Skeletal muscle tissue (tissue), 4 donors: ENCODE data around the gene ZNF768. TPM values are rescaled to one million over a fixed set of nuclear protein-coding genes. Genes with fewer than 3 reads are reported as not detected.
"Not testable (repeated sequence)": the region's sequence is repeated elsewhere in the genome, so short reads cannot be mapped to it uniquely, and the experiment has no call there.

Experiments used
- H3K27ac ChIP-seq: one replicate; pipeline ENCODE4 v1.7.0; 2013; ENCODE audit warnings: mild to moderate bottlenecking, low read depth, low read length, inconsistent platforms
- H3K27me3 ChIP-seq, 3 donors: one replicate each; pipeline ENCODE4 v1.7.0; 2013; ENCODE audit warnings: low read length in 3 of 3; ENCODE audit not compliant: control insufficient read depth in 3 of 3, insufficient read depth in 3 of 3
- H3K36me3 ChIP-seq, 3 donors: one replicate each; pipeline ENCODE4 v1.7.0; 2013; ENCODE audit warnings: low read length in 3 of 3; ENCODE audit not compliant: control insufficient read depth in 3 of 3, insufficient read depth in 3 of 3
- H3K4me1 ChIP-seq, 3 donors: one replicate each; pipeline ENCODE4 v1.7.0; 2013; ENCODE audit warnings: low read length in 3 of 3, mild to moderate bottlenecking in 3 of 3; ENCODE audit not compliant: control insufficient read depth in 3 of 3, insufficient read depth in 3 of 3
- H3K4me3 ChIP-seq, 3 donors: one replicate each; pipeline ENCODE4 v1.7.0; 2013; ENCODE audit warnings: low read length in 3 of 3
- H3K9ac ChIP-seq, 3 donors: one replicate each; pipeline ENCODE4 v1.7.0; 2013; ENCODE audit warnings: low read length in 3 of 3, mild to moderate bottlenecking in 3 of 3, moderate library complexity in 2 of 3, low read depth in 1 of 3
- H3K9me3 ChIP-seq, 3 donors: one replicate each; pipeline ENCODE4 v1.7.0; 2013; ENCODE audit warnings: low read length in 3 of 3; ENCODE audit not compliant: control insufficient read depth in 3 of 3
- total RNA-seq: library from RNA; depleted of rRNA; stranded (reverse); fragments of >200 nt; gene quantifications from one replicate; pipeline ENCODE4 v1.2.3, GENCODE V29; 2014
- donor health status: Osteomylitis.

Gene ZNF768
- total RNA-seq, 1 donor from 2014 or later, result 23.5 TPM

DNA sequence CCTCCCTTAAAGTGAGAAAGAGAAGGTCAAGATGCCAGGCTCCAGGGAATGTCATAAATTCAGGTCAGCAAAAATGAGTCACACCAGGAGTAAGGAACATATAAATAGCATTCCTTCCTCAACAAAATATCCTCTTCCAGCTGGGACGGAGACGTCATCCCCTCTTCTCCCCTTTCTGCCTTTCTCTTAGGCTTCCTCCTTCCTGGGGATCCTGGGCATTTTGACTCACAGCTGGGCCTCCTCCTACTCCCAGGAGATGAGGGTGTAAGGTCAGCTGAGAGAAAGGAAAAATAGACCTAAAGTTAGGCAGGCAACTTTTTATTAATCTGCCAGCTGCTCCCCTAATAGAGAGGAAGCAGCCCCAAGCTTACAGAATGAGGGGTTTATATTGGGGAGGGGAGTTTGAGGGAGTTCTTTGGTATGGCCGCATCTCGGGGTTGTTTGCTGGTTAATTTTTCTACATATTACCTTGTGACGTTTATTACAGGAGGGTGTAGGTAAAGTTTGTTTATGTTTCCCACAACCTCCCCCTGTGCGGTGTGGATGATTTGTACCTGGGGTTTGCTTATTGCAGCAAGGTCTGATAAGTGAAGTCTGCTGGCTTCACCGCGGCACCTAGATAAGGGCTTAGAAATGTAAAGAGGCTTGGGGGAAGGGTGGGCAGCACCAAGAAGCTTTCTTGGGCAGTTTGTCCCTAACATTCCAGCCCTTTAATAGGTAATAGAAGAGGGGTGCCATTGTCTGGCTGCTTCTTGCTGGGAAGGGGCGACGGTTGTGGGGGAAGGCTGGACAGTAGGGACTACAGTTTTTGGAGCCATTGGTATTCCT, 15.3 kb upstream of the ZNF768 start:
- Histone ChIP-seq H3K9ac (no peak overlapping the region), H3K36me3 (no peaks in the 10 kb centered on the region), H3K27ac (no peak overlapping the region), H3K27me3 (no peaks in the 10 kb centered on the region), H3K4me3 (no peak overlapping the region), H3K9me3 (no peaks in the 10 kb centered on the region), H3K4me1 (peaks cover 0 to 4% (median 0%) of the 10 kb centered on the region in 3 donors)

DNA sequence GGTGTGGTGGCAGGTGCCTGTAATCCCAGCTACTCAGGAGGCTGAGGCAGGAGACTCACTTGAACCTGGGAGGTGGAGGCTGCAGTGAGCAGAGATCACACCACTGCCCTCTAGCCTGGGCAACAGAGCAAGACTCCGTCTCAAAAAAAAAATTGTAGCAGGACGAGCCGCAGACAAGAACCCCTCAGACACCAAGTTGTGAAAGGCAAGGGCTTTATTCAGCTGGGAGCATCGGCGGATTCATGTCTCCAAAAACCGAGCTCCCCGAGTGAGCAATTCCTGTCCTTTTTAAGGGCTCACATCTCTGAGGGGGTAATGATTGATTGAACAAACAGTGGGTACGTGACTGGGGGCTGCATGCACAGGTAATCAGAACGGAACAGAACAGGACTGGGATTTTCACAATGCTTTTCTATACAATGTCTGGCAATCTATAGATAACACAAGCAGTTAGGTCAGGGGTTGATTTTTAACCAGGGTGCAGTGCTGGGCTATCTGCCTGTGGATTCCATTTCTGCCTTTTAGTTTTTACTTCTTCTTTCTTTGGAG, 14.6 kb upstream of the ZNF768 start:
- H3K4me1 ChIP-seq, H3K9me3 ChIP-seq, H3K27me3 ChIP-seq, H3K4me3 ChIP-seq, H3K27ac ChIP-seq, H3K36me3 ChIP-seq, H3K9ac ChIP-seq: not testable (repeated sequence)

DNA sequence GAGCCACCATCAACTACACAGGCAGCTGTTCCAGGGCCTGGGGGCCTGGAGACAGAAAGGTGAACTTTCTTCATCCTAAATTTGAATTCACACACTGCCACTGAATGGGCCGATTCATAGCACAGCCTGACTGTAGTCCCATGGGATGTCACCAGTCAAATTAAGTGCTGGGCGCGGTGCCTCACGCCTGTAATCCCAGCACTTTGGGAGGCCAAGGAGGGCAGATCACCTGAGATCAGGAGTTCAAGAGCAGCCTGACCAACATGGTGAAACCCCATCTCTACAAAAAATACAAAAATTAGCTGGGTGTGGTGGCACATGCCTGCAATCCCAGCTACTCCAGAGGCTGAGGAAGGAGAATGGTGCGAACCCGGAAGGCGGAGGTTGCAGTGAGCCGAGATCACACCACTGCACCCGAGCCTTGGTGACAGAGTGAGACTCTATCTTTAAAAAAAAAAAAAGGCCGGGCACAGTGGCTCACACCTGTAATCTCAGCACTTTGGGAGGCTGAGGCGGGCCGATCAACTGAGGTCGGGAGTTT, 13.7 kb upstream of the ZNF768 start:
- H3K36me3 ChIP-seq, H3K27ac ChIP-seq, H3K9ac ChIP-seq, H3K9me3 ChIP-seq, H3K27me3 ChIP-seq, H3K4me3 ChIP-seq: not testable (repeated sequence)
- H3K4me1 ChIP-seq, result peaks cover 10 to 14% (median 10%) of the 10 kb centered on the region in 3 donors

DNA sequence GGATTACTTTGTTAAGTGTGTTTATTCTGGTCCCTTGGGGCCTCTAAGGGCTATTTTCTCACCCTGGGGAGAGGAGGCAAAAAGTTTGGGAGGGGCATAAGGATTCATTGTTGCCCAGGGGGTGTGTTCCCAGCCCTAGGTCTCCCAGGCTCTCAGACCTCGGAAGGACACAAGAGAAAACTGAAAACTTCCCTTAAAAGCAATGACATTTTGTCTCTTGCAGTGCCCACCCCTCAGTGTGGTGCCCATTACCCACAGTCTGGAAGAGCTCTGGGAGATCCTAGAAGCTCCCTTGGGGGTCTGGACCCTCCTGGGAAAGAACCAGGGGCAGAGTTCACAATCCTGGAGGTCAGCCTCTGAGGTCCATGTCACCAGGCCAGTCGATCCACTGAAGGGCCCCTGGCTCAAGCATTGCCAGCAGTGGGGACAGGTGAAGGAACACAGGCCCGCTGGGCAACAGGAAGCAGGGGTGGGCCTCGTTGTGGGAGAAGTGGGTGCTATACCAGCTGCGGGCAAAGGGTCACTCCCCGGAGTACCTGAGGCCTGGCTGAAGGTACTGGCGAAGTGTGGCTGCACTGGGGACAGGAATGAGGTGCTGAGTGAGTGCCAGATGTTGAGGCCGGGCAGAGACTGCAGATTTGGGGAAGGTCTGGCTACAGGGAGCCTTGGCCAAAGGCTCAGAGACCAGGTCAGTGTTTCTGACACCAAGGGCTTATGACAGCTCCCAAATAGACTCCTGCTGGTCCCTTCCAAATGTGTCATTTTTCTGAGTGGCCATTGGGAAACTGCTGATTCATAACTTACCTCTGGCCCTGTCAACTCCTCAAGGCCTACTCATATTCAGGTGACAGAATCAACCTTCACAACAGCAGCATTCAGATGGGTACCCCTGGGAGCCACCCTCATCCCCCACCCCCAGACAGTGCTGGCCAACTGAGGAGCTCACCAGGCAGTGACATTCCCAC, 12.9 kb upstream of the ZNF768 start:
- Histone ChIP-seq H3K27ac (no peak overlapping the region), H3K36me3 (no peaks in the 10 kb centered on the region), H3K4me1 (peaks cover 10 to 14% (median 11%) of the 10 kb centered on the region in 3 donors), H3K9me3 (no peaks in the 10 kb centered on the region), H3K4me3 (no peak overlapping the region), H3K27me3 (no peaks in the 10 kb centered on the region), H3K9ac (peak overlapping the region in 1 of 3 donors; percentile 25)

DNA sequence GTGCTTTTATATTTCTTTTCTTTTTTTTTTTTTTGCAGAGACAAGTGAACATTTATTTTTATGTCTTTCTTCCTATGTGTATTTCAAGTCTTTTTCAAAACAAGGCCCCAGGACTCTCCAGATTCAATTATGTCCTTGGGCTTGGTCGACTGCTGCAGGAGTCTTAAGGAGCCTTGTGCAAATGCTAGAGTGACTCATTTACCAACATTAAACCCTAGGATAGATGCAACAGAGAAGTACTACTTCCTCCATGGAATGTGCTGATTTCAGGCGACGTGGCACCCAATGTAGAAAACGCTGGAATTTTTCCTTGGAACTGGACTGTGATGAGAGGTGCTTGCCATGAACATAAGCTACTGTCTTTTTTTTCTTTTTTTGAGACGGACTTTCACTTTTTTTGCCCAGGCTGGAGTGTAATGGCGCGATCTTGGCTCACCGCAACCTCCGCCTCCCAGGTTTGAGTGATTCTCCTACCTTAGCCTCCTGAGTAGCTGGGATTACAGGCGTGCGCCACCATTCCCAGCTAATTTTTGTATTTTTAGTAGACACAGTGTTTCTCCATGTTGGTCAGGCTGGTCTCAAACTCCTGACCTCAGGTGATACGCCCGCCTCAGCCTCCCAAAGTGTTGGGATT, 10.1 kb upstream of the ZNF768 start:
- not testable (repeated sequence) for H3K9me3 ChIP-seq, H3K27me3 ChIP-seq, H3K9ac ChIP-seq, H3K4me3 ChIP-seq
- H3K36me3 ChIP-seq, result peaks cover 6 to 13% (median 9%) of the 10 kb centered on the region in 3 donors
- H3K4me1 ChIP-seq, result peaks cover 20 to 27% (median 22%) of the 10 kb centered on the region in 3 donors
- H3K27ac ChIP-seq, result peak overlapping the region; percentile 91

DNA sequence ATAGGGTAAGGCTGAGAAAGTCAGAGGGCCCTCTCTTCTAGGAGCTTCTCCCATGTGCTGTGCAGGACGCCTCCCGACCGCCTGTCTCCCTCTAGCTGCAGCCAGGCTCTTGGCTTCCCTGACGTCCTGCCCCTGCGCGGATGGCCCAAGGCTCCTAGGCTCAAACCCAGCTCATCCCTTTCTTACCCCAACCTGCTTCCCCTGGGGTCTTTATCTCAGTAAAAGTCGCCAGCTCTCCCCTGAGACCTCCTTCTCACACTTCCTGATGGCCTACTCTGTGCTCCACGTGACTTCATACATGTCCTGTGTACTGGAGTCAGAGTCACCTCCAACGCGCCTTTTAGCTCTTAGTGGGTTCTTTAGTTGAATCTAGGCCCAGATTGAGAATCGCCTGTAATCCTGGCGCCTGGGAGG, 9.4 kb upstream of the ZNF768 start:
- H3K27ac ChIP-seq, result peak overlapping the region; percentile 91
- peaks cover 13 to 17% (median 13%) of the 10 kb centered on the region in 3 donors for H3K36me3 ChIP-seq

DNA sequence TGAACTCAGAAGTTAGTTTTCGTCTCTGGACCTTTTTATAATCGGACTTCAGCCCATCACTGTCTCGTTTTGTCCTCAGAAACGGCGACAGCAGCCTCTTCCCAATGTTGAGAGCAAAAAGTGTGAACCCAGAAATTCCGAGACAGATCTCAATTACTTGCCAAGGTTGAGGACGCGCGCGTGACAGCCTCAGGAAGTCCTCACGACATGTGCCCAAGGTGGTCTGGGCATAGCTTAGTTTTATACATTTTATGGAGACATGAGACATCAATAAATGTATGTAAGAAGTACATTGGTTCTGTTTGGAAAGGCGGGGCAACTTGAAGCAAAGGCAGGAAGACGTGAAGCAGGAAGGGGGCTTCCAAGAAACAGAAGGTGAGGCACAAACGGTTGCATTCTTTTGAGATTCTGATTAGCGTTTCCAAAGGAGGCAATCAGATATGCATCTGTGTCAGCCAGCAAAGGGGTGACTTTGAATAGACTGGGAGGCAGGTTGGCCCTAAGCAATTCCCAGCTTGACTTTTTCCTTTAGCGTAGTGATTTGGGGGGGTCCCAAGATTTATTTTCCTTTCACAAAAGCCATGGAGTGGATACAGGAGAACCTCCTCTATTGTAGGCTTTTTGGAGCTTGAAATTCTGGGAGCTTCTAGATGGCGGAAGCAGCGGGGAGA, 8.9 kb upstream of the ZNF768 start:
- Histone ChIP-seq H3K27ac (peak overlapping the region; percentile 91), H3K9me3 (no peaks in the 10 kb centered on the region), H3K4me3 (peak overlapping the region; percentile 80 to 95 (median 95)), H3K36me3 (peaks cover 17 to 20% (median 18%) of the 10 kb centered on the region in 3 donors), H3K27me3 (no peaks in the 10 kb centered on the region), H3K4me1 (peaks cover 20 to 30% (median 22%) of the 10 kb centered on the region in 3 donors), H3K9ac (peak overlapping the region; percentile 92 to 96 (median 93))

More for the DNA sequence above, 9.4 kb upstream of the ZNF768 start:
- H3K27me3 ChIP-seq, result no peaks in the 10 kb centered on the region
- peak overlapping the region; percentile 92 to 96 (median 93) for H3K9ac ChIP-seq
- H3K4me1 ChIP-seq, result peaks cover 20 to 27% (median 22%) of the 10 kb centered on the region in 3 donors
- no peaks in the 10 kb centered on the region for H3K9me3 ChIP-seq
- peak overlapping the region; percentile 80 to 95 (median 95) for H3K4me3 ChIP-seq

DNA sequence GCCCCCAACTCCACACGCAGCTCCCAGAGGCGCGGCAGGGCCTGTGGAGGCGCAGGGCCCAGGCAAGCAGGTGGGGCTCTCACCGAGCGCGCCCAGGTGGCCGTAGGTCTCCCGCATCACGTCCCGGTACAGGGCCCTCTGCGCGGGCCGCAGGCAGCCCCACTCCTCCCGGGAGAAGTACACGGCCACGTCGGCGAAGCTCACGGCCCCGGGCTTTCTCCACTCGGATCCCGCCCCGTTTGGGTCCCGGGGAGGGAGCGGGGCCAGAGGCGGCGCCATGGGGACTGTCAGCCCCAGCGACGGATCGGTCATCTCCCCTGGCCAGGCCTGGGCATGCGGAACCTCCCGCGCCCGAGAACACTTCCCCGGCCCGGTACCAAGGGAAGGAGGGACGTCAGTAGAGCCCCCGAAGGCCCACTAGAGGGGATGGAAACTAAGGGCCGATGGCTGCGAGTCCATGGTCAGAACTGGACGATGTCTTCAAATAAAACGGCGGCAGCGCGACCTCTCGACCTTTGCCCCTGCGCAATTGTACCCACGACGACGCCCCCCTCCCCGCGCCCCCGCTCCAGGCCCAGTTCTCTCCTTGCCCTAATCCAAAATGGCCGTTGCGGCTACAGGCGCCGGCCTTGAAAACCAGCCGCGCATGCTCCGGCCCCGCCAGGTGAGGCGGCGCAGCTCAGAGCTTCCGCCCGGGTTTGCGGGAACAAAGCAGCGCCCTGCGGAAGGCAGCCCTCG, 8.2 kb upstream of the ZNF768 start, which contains the start of gene ZNF747:
Gene ZNF747 (minus strand): TSS at position 491 of the 738 bp plus-strand sequence. CDS start 179 bp downstream, at position 312.
- Histone ChIP-seq H3K9ac (peak within 1 kb of the TSS; percentile 92 to 96 (median 93)), H3K27ac (peak within 1 kb of the TSS; percentile 91), H3K36me3 (peaks cover 17 to 20% (median 20%) of the 10 kb centered on the region in 3 donors), H3K27me3 (no peaks in the 10 kb centered on the region), H3K4me3 (peak within 1 kb of the TSS; percentile 80 to 95 (median 95)), H3K4me1 (peaks cover 20 to 27% (median 22%) of the 10 kb centered on the region in 3 donors), H3K9me3 (no peaks in the 10 kb centered on the region)
